Heart right ventricle (tissue), 16 donors: ENCODE measurements around the gene MSLN. TPM values are rescaled to one million over a fixed set of nuclear protein-coding genes. Genes with fewer than 3 reads are reported as not detected.

Experiments
- ATAC-seq, 8 donors: fragments of 200-7000 bp; cut with Tn5 transposase; one replicate each; pipeline ENCODE4 v1.9.1; 2020; ENCODE audit warnings: mild to moderate bottlenecking in 8 of 8, moderate library complexity in 8 of 8, moderate number of reproducible peaks in 1 of 8
- DNase-seq, 2 donors: peaks; one replicate each; pipeline ENCODE4 v3.0.0-alpha.2; 2020
- H3K27ac ChIP-seq, 10 donors: fragments of 200-600 bp; sonication (generic) in 2 of 10; one replicate each; pipeline versions ENCODE4 v1.5.0 to v1.8.0; 2020 to 2022; ENCODE audit warnings: mild to moderate bottlenecking in 3 of 10
- H3K27me3 ChIP-seq, 7 donors: fragments of 200-600 bp; one replicate each; pipeline ENCODE4 v1.8.0; 2021 to 2022; ENCODE audit warnings: mild to moderate bottlenecking in 2 of 7
- H3K36me3 ChIP-seq, 9 donors: fragments of 200-600 bp; sonication (generic) in 1 of 9; one replicate each; pipeline versions ENCODE4 v1.5.0 to v1.8.0; 2020 to 2022; ENCODE audit warnings: mild to moderate bottlenecking in 2 of 9
- H3K4me1 ChIP-seq, 9 donors: fragments of 200-600 bp; sonication (generic) in 1 of 9; one replicate each; pipeline versions ENCODE4 v1.5.0 to v1.8.0; 2020 to 2022; ENCODE audit warnings: mild to moderate bottlenecking in 4 of 9
- H3K4me3 ChIP-seq, 10 donors: fragments of 200-600 bp; sonication (generic) in 2 of 10; one replicate each; pipeline versions ENCODE4 v1.5.0 to v1.8.0; 2020 to 2022; ENCODE audit warnings: mild to moderate bottlenecking in 7 of 10, moderate library complexity in 2 of 10
- H3K9me3 ChIP-seq, 11 donors: fragments of 200-600 bp in 10 of 11; sonication (generic) in 2 of 11; one replicate each; pipeline versions ENCODE4 v1.5.0 to v1.8.0; 2013 to 2022; ENCODE audit warnings: mild to moderate bottlenecking in 2 of 11, control low read depth in 1 of 11, moderate library complexity in 1 of 11
- WGBS, 2 donors: extraction: QIAGEN DNeasy Blood & Tissue Kit; methylation state at CpG; one replicate each; pipeline ENCODE4 v1.1.7; 2013; ENCODE audit warnings: inconsistent platforms in 1 of 2; 5-methylcytosine and 5-hydroxymethylcytosine counted together
- intact Hi-C, 10 donors: fragments of 100-400 bp; cut with DNase I; formaldehyde crosslinking; loops; one replicate each; pipeline versions ENCODE4 v1.11.1 to v1.14.2; 2022
- polyA plus RNA-seq, 2 donors: library from polyadenylated mRNA; stranded (reverse); fragments of 200-250 nt; gene quantifications; one replicate each; pipeline ENCODE4 v1.2.3, GENCODE V29; 2013
- total RNA-seq, 10 donors: library from RNA; stranded (reverse); fragmentation: NEBNext Ultra II Directional in 3 of 10; extraction: Animal tissue kit (Norgen Biotek cat#: 25700) in 3 of 10; gene quantifications; one replicate each; pipeline versions ENCODE4 v1.2.1 to v1.2.4, GENCODE V29; 2021 to 2023
- TF ChIP-seq, protein P1 (sequence below), 9 donors: fragments of 200-600 bp; sonication (generic) in 2 of 9; IDR thresholded peaks; one replicate each; pipeline versions ENCODE4 v1.5.0 to v1.8.0; 2021 to 2022; ENCODE audit warnings: antibody characterized with exemption in 9 of 9, mild to moderate bottlenecking in 5 of 9, moderate library complexity in 1 of 9
- donor health status: Arrhythmogenic right ventricular cardiomyopathy.
- donor health status: ischemic (EF 13 %, LVEDD 7.1; RV severe dilation, severe dysfunction).
- donor health status: healthy with polysubstance abuse.
- donor health status: DM: no; HTN: yes; CAD: no.
- donor health status: DM: no; HTN: no; CAD: no.
- donor health status: ischemic (EF 25% LVEDD 6.9; RV normal size, moderate dysfunction).
- donor health status: ischemic (EF 25% LVEDD 5.7; RV mildly dilated, moderate dysfunction).
- donor health status: healthy.
- donor health status: DM: yes; HTN: yes; CAD: no.
- donor health status: Ischemic cardiomyopathy.
- donor health status: ischemic (EF 35%, LVEDD 5.7; RV mildly dilated, moderate dysfunction).
- donor health status: nonischemic (EF 11% LVEDD 7.7; RV severe dilation, severe dysfunction).
- donor health status: DM: yes; HTN: yes; CAD: no.
- donor health status: PGD.
- donor health status: ischemic (EF 29% LVEDD 5.4; RV normal size, mild dysfunction).
- donor health status: nonischemic (EF 23%, LVEDD 6.1; RV moderate dilation, normal function).

Gene MSLN
- total and polyA plus RNA-seq, 12 donors: 0.09 to 4.0 (median 0.28) TPM; not detected in 8

DNA sequence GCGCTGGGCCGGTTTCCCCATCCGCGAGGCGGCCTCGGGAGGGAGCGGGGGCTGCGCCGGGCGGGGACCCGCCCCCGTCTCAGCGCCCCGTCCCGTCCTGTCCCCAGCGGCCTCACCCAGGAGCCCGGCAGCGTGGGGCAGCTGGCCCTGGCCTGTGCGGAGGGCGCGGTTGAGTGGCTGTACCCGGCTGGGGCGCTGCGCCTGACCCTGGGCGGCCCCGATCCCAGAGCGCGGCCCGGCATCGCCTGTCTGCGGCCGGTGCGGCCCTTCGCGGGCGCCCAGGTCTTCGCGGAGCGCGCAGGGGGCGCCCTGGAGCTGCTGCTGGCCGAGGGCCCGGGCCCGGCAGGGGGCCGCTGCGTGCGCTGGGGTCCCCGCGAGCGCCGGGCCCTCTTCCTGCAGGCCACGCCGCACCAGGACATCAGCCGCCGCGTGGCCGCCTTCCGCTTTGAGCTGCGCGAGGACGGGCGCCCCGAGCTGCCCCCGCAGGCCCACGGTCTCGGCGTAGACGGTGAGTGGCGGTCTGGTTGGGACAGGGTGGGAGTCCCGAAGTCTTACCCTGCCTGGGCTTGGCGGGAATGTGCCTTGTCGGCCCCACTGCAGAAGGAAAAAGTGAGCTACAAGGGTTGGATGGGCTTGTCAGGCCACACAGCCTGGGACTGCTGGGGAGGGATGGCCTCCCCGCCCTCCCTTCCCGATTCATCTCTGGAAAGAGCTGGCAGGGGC is 44.9 kb upstream of the MSLN start:
- no peak for DNase-seq

DNA sequence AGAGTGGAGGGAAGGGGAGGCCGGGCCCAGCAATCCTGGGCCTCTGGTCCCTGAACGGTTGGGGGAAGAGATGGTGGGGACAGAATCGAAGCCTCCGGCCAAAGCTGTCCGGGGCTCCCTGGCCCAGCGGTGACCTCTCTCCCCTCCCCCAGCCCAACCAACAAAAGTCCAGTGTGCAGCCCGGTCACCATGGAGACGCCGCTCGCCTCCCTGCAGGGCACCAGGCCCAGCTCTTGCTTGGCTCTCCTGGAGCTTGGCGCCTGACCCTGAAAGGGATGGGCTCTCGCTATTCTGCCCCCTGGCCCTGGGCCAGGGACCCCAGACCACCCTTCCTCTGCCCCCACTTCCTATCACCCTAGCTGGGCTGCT is 44.4 kb upstream of the MSLN start:
- Histone ChIP-seq H3K9me3 (no peaks in the 10 kb centered on the region), H3K36me3 (no peaks in the 10 kb centered on the region), H3K4me3 (peak overlapping the region in 9 of 10 donors; percentile 66 to 94 (median 74)), H3K27ac (no peak overlapping the region), H3K27me3 (peaks cover 0 to 32% (median 5%) of the 10 kb centered on the region in 7 donors), H3K4me1 (peaks cover 19 to 52% (median 40%) of the 10 kb centered on the region in 9 donors)
- no peak for ATAC-seq
- intact Hi-C loops: loop anchor here in 2 of 10 donors (10.0 kb wide), 1 partner anchor 339 kb away; no protein-coding TSS in a partner anchor
- TF ChIP-seq, protein P1, sequence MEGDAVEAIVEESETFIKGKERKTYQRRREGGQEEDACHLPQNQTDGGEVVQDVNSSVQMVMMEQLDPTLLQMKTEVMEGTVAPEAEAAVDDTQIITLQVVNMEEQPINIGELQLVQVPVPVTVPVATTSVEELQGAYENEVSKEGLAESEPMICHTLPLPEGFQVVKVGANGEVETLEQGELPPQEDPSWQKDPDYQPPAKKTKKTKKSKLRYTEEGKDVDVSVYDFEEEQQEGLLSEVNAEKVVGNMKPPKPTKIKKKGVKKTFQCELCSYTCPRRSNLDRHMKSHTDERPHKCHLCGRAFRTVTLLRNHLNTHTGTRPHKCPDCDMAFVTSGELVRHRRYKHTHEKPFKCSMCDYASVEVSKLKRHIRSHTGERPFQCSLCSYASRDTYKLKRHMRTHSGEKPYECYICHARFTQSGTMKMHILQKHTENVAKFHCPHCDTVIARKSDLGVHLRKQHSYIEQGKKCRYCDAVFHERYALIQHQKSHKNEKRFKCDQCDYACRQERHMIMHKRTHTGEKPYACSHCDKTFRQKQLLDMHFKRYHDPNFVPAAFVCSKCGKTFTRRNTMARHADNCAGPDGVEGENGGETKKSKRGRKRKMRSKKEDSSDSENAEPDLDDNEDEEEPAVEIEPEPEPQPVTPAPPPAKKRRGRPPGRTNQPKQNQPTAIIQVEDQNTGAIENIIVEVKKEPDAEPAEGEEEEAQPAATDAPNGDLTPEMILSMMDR (IDR thresholded peaks at IDR 0.05): no peak
- WGBS, 2 donors: 22 to 26% methylated on average over 12 of the region's 12 CpGs
- no peak for DNase-seq

More for the DNA sequence above, 44.9 kb upstream of the MSLN start:
- peak overlapping the region; percentile 64 to 94 (median 73) for H3K4me3 ChIP-seq
- no peaks in the 10 kb centered on the region for H3K36me3 ChIP-seq
- intact Hi-C loops: loop anchor here in 3 of 10 donors (2.0 to 10.0 kb wide), 2 partner anchors 73 to 339 kb away; partner anchors contain the start of genes CHTF18 (in 1 of the 3) and RPUSD1 (in 1 of the 3)
- peaks cover 0 to 38% (median 10%) of the 10 kb centered on the region in 7 donors for H3K27me3 ChIP-seq
- TF ChIP-seq, protein P1 (IDR thresholded peaks at IDR 0.05): peak in 3 of 9 donors; percentile 15 to 37 (median 30)
- 2% methylated on average over 45 to 74 of the region's 74 CpGs for WGBS, 2 donors
- ATAC-seq: peak in 1 of 8 donors; percentile 3
- H3K27ac ChIP-seq: peak overlapping the region in 7 of 10 donors; percentile 21 to 58 (median 51)
- peaks cover 19 to 51% (median 39%) of the 10 kb centered on the region in 9 donors for H3K4me1 ChIP-seq
- no peaks in the 10 kb centered on the region for H3K9me3 ChIP-seq

DNA sequence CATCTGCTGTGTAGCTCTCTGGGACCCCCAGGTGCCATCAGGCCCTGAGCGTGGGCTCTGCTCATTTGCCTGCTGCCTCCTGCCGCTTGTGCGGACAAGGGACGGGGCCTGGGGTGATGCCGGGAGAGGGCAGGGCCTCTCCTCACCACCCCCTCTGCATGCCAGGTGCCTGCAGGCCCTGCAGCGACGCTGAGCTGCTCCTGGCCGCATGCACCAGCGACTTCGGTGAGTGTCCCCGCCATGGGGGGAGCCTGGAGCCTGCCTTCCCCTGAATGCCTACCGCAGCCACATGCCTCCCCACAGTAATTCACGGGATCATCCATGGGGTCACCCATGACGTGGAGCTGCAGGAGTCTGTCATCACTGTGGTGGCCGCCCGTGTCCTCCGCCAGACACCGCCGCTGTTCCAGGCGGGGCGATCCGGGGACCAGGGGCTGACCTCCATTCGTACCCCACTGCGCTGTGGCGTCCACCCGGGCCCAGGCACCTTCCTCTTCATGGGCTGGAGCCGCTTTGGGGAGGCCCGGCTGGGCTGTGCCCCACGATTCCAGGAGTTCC is 43.7 kb upstream of the MSLN start:
- H3K27ac ChIP-seq: no peak overlapping the region
- H3K9me3 ChIP-seq: no peaks in the 10 kb centered on the region
- peaks cover 23 to 53% (median 42%) of the 10 kb centered on the region in 9 donors for H3K4me1 ChIP-seq
- DNase-seq: no peak
- no peak overlapping the region for H3K4me3 ChIP-seq
- no peak for ATAC-seq
- H3K27me3 ChIP-seq: peaks cover 0 to 28% (median 0%) of the 10 kb centered on the region in 7 donors
- TF ChIP-seq, protein P1 (IDR thresholded peaks at IDR 0.05): no peak
- intact Hi-C loops: loop anchor here in 2 of 10 donors (10.0 kb wide), 1 partner anchor 338 kb away; no protein-coding TSS in a partner anchor
- 93 to 95% methylated on average over 26 to 29 of the region's 29 CpGs for WGBS, 2 donors
- no peaks in the 10 kb centered on the region for H3K36me3 ChIP-seq

DNA sequence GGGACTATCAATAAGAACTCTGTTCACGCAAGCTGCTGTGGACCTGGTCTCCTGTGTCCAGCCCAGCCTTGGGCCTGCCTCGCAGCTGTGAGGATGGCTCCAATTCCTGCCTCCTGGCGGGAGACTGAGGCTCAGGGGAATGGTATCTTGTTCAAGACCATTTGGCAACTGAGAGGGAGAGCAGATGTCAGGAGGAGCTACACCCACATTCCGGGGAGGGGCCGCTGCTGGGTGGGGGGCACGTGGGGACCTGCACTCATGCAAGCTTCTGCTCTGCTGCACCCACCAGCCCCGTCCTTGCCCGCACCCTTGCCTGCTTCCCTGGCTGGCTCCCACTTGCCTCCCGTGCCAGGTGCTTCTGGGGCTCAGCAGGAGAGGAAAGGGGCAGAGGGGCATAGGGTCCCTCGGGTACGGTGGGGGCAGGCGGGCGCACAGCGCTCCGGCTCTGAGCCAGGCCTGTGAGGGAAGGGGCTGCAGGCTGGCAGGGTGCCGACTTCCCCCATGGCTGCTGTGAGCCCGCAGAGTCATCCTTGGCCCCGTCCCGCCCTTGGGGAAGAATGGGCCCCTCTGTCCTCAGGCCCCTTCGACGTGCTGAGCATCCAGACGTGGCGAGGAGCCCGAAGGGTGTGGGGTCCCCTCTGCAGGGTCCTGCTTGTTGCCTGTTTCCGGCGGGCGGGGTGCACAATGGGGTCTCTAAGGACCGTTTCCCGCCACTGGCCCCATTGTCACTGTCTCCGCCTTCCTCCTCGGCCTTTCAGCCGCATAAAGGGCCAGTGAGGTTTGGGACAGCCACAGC is 42.9 kb upstream of the MSLN start:
- DNase-seq (no peak), ATAC-seq (no peak)
- WGBS, 2 donors: 85 to 86% methylated on average over 32 of the region's 32 CpGs
- Histone ChIP-seq H3K4me1 (peaks cover 24 to 58% (median 47%) of the 10 kb centered on the region in 9 donors), H3K27ac (no peak overlapping the region), H3K36me3 (peaks cover 0 to 3% (median 0%) of the 10 kb centered on the region in 9 donors), H3K4me3 (no peak overlapping the region), H3K9me3 (no peaks in the 10 kb centered on the region), H3K27me3 (peaks cover 0 to 28% (median 0%) of the 10 kb centered on the region in 7 donors)
- TF ChIP-seq, protein P1 (IDR thresholded peaks at IDR 0.05): no peak
- intact Hi-C loops: loop anchor here in 2 of 10 donors (10.0 kb wide), 1 partner anchor 337 kb away; no protein-coding TSS in a partner anchor
